ENCODE results near the gene LPAR5. TPM values are rescaled to one million over a fixed set of nuclear protein-coding genes. Genes with fewer than 3 reads are reported as not detected.

LPAR5 gene
- total RNA-seq, 1 donor from 2014 or later, result 0.73 TPM

- TF ChIP-seq CTCF (IDR thresholded peaks at IDR 0.05; ENCODE audit: insufficient read depth, low read depth, low read length) (no peak), EZH2 (IDR thresholded peaks at IDR 0.05; ENCODE audit: insufficient read depth, low read length) (no peak)
- Histone ChIP-seq H3K4me1 (ENCODE audit: insufficient read depth, low read length) (peaks cover 5% of the 10 kb centered on the region), H3K27ac (ENCODE audit: low read depth, low read length) (no peak overlapping the region), H3K4me2 (ENCODE audit: low read length) (no peak overlapping the region), H3K27me3 (ENCODE audit: insufficient read depth, low read length) (no peaks in the 10 kb centered on the region), H3K9ac (ENCODE audit: low read length) (no peak overlapping the region), H3K36me3 (ENCODE audit: insufficient read depth, low read length) (no peaks in the 10 kb centered on the region), H3K4me3 (ENCODE audit: insufficient read depth, low read depth, low read length) (no peak overlapping the region), H3K79me2 (ENCODE audit: insufficient read depth, low read length) (no peaks in the 10 kb centered on the region), H2AFZ (ENCODE audit: low read depth, low read length) (no peak overlapping the region), H4K20me1 (ENCODE audit: insufficient read depth, low read length) (no peaks in the 10 kb centered on the region), H3K9me3 (ENCODE audit: insufficient read depth, low read depth, low read length) (peaks cover 18% of the 10 kb centered on the region)
- Mint-ChIP-seq H3K4me1 (ENCODE audit: low read depth, unreplicated experiment) (peaks cover 8% of the 10 kb centered on the region), H3K36me3 (ENCODE audit: low read depth, unreplicated experiment) (peaks cover 22% of the 10 kb centered on the region), H3K4me3 (ENCODE audit: unreplicated experiment) (no peak overlapping the region), H3K27ac (ENCODE audit: unreplicated experiment) (no peak overlapping the region), H3K27me3 (ENCODE audit: low read depth, unreplicated experiment) (peaks cover 26% of the 10 kb centered on the region), H3K9me3 (ENCODE audit: unreplicated experiment) (peaks cover 61% of the 10 kb centered on the region)
- DNase-seq (ENCODE audit: low read depth) (no peak), FAIRE-seq (no peak)
These were observed 4.7 kb upstream of the LPAR5 start for GRCh38 chr12:6640497-6640896.

DNA sequence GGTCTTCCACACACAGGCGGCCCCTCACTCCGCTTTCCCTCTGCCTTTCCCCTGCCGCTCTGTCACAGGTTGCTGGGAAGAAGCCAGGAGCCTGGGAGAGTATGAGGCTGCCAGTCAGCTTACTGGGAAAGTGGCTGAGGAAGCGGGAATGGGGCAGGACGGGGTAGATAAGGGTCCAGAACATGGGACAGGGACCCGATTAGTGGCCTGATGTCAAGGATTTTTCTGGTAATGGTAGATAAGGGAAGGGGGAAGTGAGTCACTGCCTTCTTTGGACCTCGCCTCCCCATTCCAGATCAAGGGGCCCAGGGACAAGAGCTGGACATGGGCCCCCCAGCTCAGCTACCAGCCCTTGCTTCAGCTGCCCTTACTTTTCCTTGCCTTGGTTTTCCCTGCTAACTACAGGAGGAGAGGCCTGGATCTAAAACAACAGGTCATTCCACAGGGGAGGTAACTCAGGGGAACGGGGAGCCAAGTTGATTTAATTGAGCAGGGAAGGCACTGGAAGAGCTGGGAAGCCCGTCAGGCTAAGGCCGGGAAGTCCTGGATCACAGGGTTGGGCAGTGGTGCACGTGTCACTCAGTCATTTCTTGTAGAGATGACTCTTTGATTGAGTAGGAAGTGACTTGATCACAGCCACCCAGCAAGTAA lies 3.5 kb upstream of the LPAR5 start:
- Histone ChIP-seq H3K79me2 (ENCODE audit: insufficient read depth, low read length) (no peaks in the 10 kb centered on the region), H3K27ac (ENCODE audit: low read depth, low read length) (no peak overlapping the region), H3K9ac (ENCODE audit: low read length) (no peak overlapping the region), H3K4me3 (ENCODE audit: insufficient read depth, low read depth, low read length) (no peak overlapping the region), H3K9me3 (ENCODE audit: insufficient read depth, low read depth, low read length) (peaks cover 11% of the 10 kb centered on the region), H2AFZ (ENCODE audit: low read depth, low read length) (no peak overlapping the region), H3K4me1 (ENCODE audit: insufficient read depth, low read length) (peaks cover 5% of the 10 kb centered on the region), H3K36me3 (ENCODE audit: insufficient read depth, low read length) (no peaks in the 10 kb centered on the region), H3K27me3 (ENCODE audit: insufficient read depth, low read length) (no peaks in the 10 kb centered on the region), H3K4me2 (ENCODE audit: low read length) (no peak overlapping the region), H4K20me1 (ENCODE audit: insufficient read depth, low read length) (no peaks in the 10 kb centered on the region)
- DNase-seq (ENCODE audit: low read depth) (no peak), FAIRE-seq (no peak)
- TF ChIP-seq CTCF (IDR thresholded peaks at IDR 0.05; ENCODE audit: insufficient read depth, low read depth, low read length) (no peak), EZH2 (IDR thresholded peaks at IDR 0.05; ENCODE audit: insufficient read depth, low read length) (no peak)
- H3K4me1 Mint-ChIP-seq (ENCODE audit: low read depth, unreplicated experiment), result peaks cover 10% of the 10 kb centered on the region
- peaks cover 24% of the 10 kb centered on the region for H3K27me3 Mint-ChIP-seq (ENCODE audit: low read depth, unreplicated experiment)
- H3K36me3 Mint-ChIP-seq (ENCODE audit: low read depth, unreplicated experiment), result peaks cover 10% of the 10 kb centered on the region
- no peak overlapping the region for H3K27ac Mint-ChIP-seq (ENCODE audit: unreplicated experiment)
- no peak overlapping the region for H3K4me3 Mint-ChIP-seq (ENCODE audit: unreplicated experiment)
- peaks cover 49% of the 10 kb centered on the region for H3K9me3 Mint-ChIP-seq (ENCODE audit: unreplicated experiment)

DNA sequence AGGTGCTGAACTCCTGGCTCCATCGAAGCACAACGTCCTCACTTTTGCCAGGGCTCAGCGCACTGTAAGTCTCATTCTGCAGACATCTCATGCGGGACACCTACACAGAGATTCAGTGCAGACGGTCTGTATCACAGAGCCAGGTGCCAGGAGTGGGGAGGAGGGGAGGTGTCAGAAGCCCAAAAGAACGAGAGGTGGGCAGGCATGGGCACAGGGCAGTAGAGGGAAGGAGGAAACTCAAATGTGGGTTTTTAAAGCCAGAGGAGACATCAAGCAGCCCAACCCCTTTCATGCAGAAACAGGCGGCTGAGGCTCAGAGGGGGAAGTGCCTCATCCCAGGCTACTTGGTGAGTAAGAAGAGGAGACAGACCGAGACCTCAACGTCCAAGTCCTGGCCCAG lies 2.5 kb upstream of the LPAR5 start:
- no peak overlapping the region for H3K4me3 ChIP-seq (ENCODE audit: insufficient read depth, low read depth, low read length)
- no peak overlapping the region for H3K4me3 Mint-ChIP-seq (ENCODE audit: unreplicated experiment)
- H3K27ac Mint-ChIP-seq (ENCODE audit: unreplicated experiment), result no peak overlapping the region
- TF ChIP-seq CTCF (IDR thresholded peaks at IDR 0.05; ENCODE audit: insufficient read depth, low read depth, low read length) (no peak), EZH2 (IDR thresholded peaks at IDR 0.05; ENCODE audit: insufficient read depth, low read length) (no peak)
- H3K9me3 ChIP-seq (ENCODE audit: insufficient read depth, low read depth, low read length), result peaks cover 2% of the 10 kb centered on the region
- no peaks in the 10 kb centered on the region for H3K36me3 ChIP-seq (ENCODE audit: insufficient read depth, low read length)
- no peak overlapping the region for H3K4me2 ChIP-seq (ENCODE audit: low read length)
- no peak overlapping the region for H3K9ac ChIP-seq (ENCODE audit: low read length)
- peaks cover 5% of the 10 kb centered on the region for H3K36me3 Mint-ChIP-seq (ENCODE audit: low read depth, unreplicated experiment)
- no peaks in the 10 kb centered on the region for H4K20me1 ChIP-seq (ENCODE audit: insufficient read depth, low read length)
- peaks cover 24% of the 10 kb centered on the region for H3K27me3 Mint-ChIP-seq (ENCODE audit: low read depth, unreplicated experiment)
- no peak overlapping the region for H3K27ac ChIP-seq (ENCODE audit: low read depth, low read length)
- H3K79me2 ChIP-seq (ENCODE audit: insufficient read depth, low read length), result no peaks in the 10 kb centered on the region
- peaks cover 5% of the 10 kb centered on the region for H3K4me1 ChIP-seq (ENCODE audit: insufficient read depth, low read length)
- H3K27me3 ChIP-seq (ENCODE audit: insufficient read depth, low read length), result no peaks in the 10 kb centered on the region
- DNase-seq (ENCODE audit: low read depth), result no peak
- no peak overlapping the region for H2AFZ ChIP-seq (ENCODE audit: low read depth, low read length)
- H3K9me3 Mint-ChIP-seq (ENCODE audit: unreplicated experiment), result peaks cover 40% of the 10 kb centered on the region
- peaks cover 10% of the 10 kb centered on the region for H3K4me1 Mint-ChIP-seq (ENCODE audit: low read depth, unreplicated experiment)
- FAIRE-seq, result no peak
